Fibroblast of the aortic adventitia (primary cell): ENCODE data around the gene AWAT1. TPM values are rescaled to one million over a fixed set of nuclear protein-coding genes. Genes with fewer than 3 reads are reported as not detected.
A peak's percentile ranks its signal among the peaks of the same experiment; 100 is the strongest.
"Not testable (repeated sequence)": the region's sequence is repeated elsewhere in the genome, so short reads cannot be mapped to it uniquely, and the experiment has no call there.

ENCODE experiments used
- DNase-seq: peaks from one replicate; pipeline ENCODE4 v3.0.0-alpha.2; 2010; ENCODE audit warnings: low read depth
- H3K4me3 ChIP-seq: 2 replicates; pipeline ENCODE4 v1.5.1; 2011; ENCODE audit warnings: low read depth, mild to moderate bottlenecking, control low read depth, low read length, moderate library complexity
- CTCF ChIP-seq: IDR thresholded peaks from 2 replicates; pipeline ENCODE4 v1.5.1; 2011; ENCODE audit warnings: mild to moderate bottlenecking, low read length, control low read depth, inconsistent platforms; ENCODE audit not compliant: insufficient read depth
- total RNA-seq: library from RNA; depleted of rRNA; stranded (reverse); fragments of >200 nt; gene quantifications from 2 replicates; pipeline ENCODE4 v1.2.3, GENCODE V29; 2012; ENCODE audit warnings: low replicate concordance

The AWAT1 gene
- total RNA-seq, result not detected in 2 replicates

DNA sequence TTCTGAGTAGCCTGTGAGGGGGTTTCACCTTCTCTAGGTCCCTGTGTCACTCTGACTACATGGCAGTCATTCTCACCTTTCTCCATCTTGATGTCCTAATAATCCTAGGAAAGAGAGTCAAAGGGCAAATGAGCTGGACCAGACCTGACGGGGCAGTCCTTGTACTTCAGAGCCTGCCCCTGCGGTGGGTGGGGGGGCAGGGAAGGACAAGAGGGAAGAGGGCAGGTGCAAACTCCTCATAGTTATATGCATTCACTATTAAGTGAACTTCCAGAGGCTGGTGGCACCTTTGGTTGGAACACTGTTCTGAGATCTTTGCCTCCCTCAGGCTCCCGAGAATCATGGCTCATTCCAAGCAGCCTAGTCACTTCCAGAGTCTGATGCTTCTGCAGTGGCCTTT is at the start of gene AWAT1:
TSS of gene AWAT1 (plus strand) at position 301 of the 400 bp plus-strand sequence. CDS start at position 342, 41 bp downstream.
- no peak within 1 kb of the TSS for H3K4me3 ChIP-seq
- TF ChIP-seq CTCF, result no peak
- no peak for DNase-seq

GRCh38 chrX:70190225-70190624 is 44.2 kb upstream of the AWAT1 start:
- no peak for DNase-seq
- TF ChIP-seq CTCF, result no peak
- H3K4me3 ChIP-seq, result no peak overlapping the region

DNA sequence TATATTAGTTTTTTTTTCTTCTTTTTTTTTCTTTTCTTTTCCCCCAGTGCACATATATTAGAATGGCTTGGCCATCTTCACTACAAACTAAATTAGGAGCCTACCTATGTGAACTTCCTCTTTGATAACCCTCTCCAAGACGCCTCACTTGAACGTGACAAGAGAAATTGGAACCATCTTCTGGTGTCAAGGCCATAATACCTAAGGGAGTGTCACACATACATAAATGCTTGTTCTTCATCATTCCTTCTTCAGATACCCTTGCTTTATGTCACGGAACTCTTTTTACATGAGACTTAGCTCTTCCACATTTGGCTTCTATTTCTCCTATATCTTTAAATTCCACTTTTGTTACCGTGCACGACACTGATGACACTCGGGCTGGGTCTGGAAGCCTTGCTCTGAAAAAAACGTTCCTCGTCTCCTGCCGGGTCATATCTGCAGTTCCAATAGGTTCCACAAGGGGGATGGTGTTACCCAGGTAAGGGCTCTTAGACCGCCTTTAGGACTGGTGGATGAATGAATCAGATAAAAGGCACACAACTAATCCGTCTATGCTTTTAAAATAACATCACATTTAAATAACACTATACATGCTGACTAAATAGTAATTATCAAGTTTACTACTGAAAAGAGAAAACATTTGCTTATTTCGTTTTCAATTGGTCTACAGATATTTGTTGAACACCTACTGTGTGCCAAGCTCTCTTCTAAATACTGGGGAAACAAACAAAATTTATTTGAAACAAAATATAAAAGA is 37.3 kb upstream of the AWAT1 start:
- TF ChIP-seq CTCF, result peak; percentile 79
- H3K4me3 ChIP-seq, result no peak overlapping the region
- DNase-seq, result peak; percentile 67

DNA sequence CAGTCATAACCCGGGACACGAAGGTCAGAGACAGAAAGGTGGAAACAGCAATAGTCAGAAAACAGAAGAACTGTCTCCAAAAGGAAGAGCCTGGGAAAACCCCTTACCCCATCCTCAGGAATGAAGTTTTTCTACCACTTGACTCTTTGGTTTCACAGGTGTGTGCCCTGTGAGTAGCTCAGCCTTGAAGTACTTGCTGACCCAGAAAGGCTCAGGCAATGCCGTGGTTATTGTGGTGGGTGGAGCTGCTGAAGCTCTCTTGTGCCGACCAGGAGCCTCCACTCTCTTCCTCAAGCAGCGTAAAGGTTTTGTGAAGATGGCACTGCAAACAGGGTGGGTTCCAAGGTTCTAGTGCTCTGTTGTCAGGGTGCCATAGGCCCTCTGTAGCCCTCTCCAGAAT is 32.7 kb upstream of the AWAT1 start:
- no peak overlapping the region for H3K4me3 ChIP-seq
- no peak for DNase-seq
- TF ChIP-seq CTCF, result no peak

DNA sequence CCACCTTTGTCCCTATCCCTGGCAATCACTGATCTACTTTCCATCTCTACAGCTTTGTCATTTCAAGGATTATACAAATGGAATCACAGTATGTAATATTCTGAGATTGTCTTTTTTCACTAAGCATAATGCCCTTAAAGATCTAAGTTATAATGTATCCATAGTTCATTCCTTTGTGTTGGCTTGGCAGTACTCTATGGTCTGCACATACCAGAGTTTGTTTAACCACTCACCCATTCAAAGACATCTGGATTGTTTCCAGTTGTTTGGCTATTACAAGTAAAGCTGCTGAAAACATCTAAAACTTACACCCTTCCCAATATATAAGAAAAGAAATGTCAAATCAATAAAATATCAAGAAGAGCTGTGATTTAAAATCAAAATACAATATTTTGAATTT is 26.0 kb upstream of the AWAT1 start:
- TF ChIP-seq CTCF, result no peak
- peak; percentile 43 for DNase-seq
- no peak overlapping the region for H3K4me3 ChIP-seq

- DNase-seq, H3K4me3 ChIP-seq: not testable (repeated sequence)
Observed at GRCh38 chrX:70209570-70209969, 24.9 kb upstream of the AWAT1 start.

DNA sequence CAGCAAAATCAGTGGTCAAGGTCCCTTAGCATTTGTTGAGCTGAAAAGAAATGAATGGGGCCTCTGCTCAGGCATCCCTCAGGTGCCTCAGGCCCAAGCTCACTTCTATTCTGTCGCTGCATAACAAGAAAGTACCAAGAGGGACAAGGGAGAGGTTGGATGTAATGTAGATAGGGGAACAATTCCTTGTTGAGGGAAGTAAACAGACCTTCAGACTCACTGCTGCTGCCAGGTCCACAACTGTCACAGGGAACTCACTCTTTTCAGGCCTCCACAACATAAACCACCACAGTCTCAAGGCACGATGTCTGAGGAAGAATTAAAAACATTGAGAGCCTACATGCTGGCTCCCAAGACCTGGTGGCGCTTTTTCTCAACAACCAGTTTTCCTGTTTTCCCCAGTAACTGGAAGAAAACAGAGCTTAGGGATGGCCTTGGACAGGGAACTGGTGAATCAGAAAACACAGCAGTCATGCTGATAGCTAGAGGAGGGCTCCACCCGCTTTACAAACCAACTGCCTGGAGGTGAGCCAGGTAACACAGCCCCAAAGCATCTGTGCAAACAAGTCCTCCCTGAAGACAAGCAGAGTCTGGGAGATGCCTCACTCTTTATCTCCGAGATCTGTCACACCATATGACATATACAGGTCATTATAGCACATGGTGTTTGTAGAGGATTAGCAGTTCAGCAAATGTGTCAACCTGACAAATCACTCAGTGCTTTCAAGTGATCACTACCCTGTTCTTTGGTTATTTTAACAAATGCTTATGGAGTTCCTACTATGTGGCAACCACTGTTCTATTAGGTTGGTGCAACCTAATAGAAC is 14.3 kb upstream of the AWAT1 start:
- no peak for TF ChIP-seq CTCF
- peak; percentile 85 for DNase-seq

More for the DNA sequence above, 14.3 kb upstream of the AWAT1 start:
- no peak overlapping the region for H3K4me3 ChIP-seq
